HG02642 (cell line): ENCODE measurements around the gene AADACL3.
"Not testable (repeated sequence)": the region's sequence is repeated elsewhere in the genome, so short reads cannot be mapped to it uniquely, and the experiment has no call there.

ENCODE experiments used
- ATAC-seq: cut with Tn5 transposase; IDR thresholded peaks from one replicate; pipeline ENCODE4 v1.9.1; 2021; ENCODE audit warnings: mild to moderate bottlenecking; ENCODE audit not compliant: unreplicated experiment, poor library complexity

The AADACL3 gene

GRCh38 chr1:12715896-12716437 is at the start of gene AADACL3:
Gene AADACL3 (plus strand): TSS chr1:12716110. CDS start chr1:12716177, 67 bp downstream.
- ATAC-seq, result no peak

GRCh38 chr1:12666141-12666735 is 49.7 kb upstream of the AADACL3 start:
- ATAC-seq, result no peak

- ATAC-seq, result no peak
These were observed 46.3 kb upstream of the AADACL3 start for GRCh38 chr1:12669529-12670068.

- no peak for ATAC-seq
These were observed 41.6 kb upstream of the AADACL3 start for GRCh38 chr1:12674358-12674757.

GRCh38 chr1:12676122-12676521 is 39.8 kb upstream of the AADACL3 start:
- ATAC-seq, result not testable (repeated sequence)

- no peak for ATAC-seq
These were observed 38.3 kb upstream of the AADACL3 start for GRCh38 chr1:12677565-12677964.

- no peak for ATAC-seq
These were observed 37.6 kb upstream of the AADACL3 start for GRCh38 chr1:12678350-12678749.

- no peak for ATAC-seq
These were observed 37.1 kb upstream of the AADACL3 start for GRCh38 chr1:12678820-12679219.

GRCh38 chr1:12690156-12690555 is 25.8 kb upstream of the AADACL3 start:
- ATAC-seq, result no peak

GRCh38 chr1:12692967-12693782 is 22.7 kb upstream of the AADACL3 start:
- ATAC-seq, result no peak

- ATAC-seq, result no peak
These were observed 19.3 kb upstream of the AADACL3 start for GRCh38 chr1:12696658-12697057.

- ATAC-seq, result no peak
These were observed 18.5 kb upstream of the AADACL3 start for GRCh38 chr1:12697397-12697796.

- no peak for ATAC-seq
These were observed 12.0 kb upstream of the AADACL3 start for GRCh38 chr1:12703821-12704451.

GRCh38 chr1:12706061-12706460 is 9.8 kb upstream of the AADACL3 start:
- no peak for ATAC-seq

GRCh38 chr1:12708396-12709090 is 7.4 kb upstream of the AADACL3 start:
- ATAC-seq, result no peak

- ATAC-seq, result no peak
These were observed 6.8 kb upstream of the AADACL3 start for GRCh38 chr1:12709091-12709491.

- ATAC-seq, result no peak
These were observed 6.2 kb upstream of the AADACL3 start for GRCh38 chr1:12709696-12710095.

- no peak for ATAC-seq
These were observed 4.4 kb upstream of the AADACL3 start for GRCh38 chr1:12711536-12711935.

GRCh38 chr1:12712076-12712475 is 3.8 kb upstream of the AADACL3 start:
- ATAC-seq, result no peak

GRCh38 chr1:12712929-12713328 is 3.0 kb upstream of the AADACL3 start:
- no peak for ATAC-seq
